ENCODE data around the gene MGMT. TPM values are rescaled to one million over a fixed set of nuclear protein-coding genes. Genes with fewer than 3 reads are reported as not detected.

The MGMT gene
- total and polyA plus RNA-seq, 9 of the 15 experiments (the other 6 are each of a cell fraction or from before 2014, with no cell fraction given) = 0.03 to 0.29 (median 0.11) TPM; not detected in 4

DNA sequence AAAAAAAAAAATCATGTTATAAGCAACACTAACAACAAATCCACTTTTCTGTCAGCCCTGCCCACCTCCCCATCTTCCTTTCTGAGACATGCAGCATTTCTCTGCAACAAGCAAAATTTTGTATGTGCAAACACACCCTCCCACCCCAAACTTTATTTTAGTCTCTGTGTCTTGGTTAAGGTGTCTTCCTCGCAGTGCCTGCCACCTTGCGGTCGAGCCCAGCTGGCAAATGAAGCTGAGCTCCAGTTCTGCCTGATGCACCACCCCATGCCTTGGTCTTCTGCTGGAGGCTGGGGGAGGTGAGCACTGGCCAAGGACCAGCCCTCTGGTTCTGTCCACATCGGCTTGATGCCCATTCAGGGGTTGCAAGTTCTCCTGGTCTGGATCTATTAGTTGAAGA is 206.3 kb downstream of the MGMT start (continued):
- TF ChIP-seq, protein P1, sequence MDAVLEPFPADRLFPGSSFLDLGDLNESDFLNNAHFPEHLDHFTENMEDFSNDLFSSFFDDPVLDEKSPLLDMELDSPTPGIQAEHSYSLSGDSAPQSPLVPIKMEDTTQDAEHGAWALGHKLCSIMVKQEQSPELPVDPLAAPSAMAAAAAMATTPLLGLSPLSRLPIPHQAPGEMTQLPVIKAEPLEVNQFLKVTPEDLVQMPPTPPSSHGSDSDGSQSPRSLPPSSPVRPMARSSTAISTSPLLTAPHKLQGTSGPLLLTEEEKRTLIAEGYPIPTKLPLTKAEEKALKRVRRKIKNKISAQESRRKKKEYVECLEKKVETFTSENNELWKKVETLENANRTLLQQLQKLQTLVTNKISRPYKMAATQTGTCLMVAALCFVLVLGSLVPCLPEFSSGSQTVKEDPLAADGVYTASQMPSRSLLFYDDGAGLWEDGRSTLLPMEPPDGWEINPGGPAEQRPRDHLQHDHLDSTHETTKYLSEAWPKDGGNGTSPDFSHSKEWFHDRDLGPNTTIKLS (IDR thresholded peaks at IDR 0.05; ENCODE audit: borderline replicate concordance, low read depth) = no peak
- TF ChIP-seq NFXL1 (CRISPR knock-in tag; IDR thresholded peaks at IDR 0.05) (no peak), ZNF707 (CRISPR knock-in tag; conservative IDR thresholded peaks at IDR 0.05) (no peak)

GRCh38 chr10:129675027-129675769 is 208.2 kb downstream of the MGMT start:
- no peaks in the 10 kb centered on the region for H3K9me3 ChIP-seq (replicated peaks; ENCODE audit: control insufficient read depth, insufficient read depth, low read depth, low read length)
- BruUV-seq (replicated peaks) = no TSS peak
- no peaks in the 10 kb centered on the region; the same call in 1 of the 2 replicates for H4K20me1 ChIP-seq (replicated peaks; ENCODE audit: control insufficient read depth, insufficient read depth, low read length)
- no peak overlapping the region for H3K4me3 ChIP-seq
- CTCF ChIA-PET (ENCODE audit: low intra/inter-chr PET ratio) = no interaction called here
- TF ChIP-seq ZNF124 (CRISPR knock-in tag; IDR thresholded peaks at IDR 0.05) (no peak), NFXL1 (CRISPR knock-in tag; IDR thresholded peaks at IDR 0.05) (no peak), ZBTB33 (CRISPR knock-in tag; IDR thresholded peaks at IDR 0.05) (no peak), RBM25 (IDR thresholded peaks at IDR 0.05; ENCODE audit: low read depth, low read length, severe bottlenecking) (no peak), KDM2B (CRISPR knock-in tag; IDR thresholded peaks at IDR 0.05) (no peak), E2F3 (CRISPR knock-in tag; IDR thresholded peaks at IDR 0.05) (no peak), JUNB (CRISPR knock-in tag; conservative IDR thresholded peaks at IDR 0.05) (no peak), NFYB (IDR thresholded peaks at IDR 0.05; ENCODE audit: extremely low read depth, insufficient read length) (no peak), MECOM (CRISPR knock-in tag; IDR thresholded peaks at IDR 0.05) (no peak)
- TF ChIP-seq, protein P2, sequence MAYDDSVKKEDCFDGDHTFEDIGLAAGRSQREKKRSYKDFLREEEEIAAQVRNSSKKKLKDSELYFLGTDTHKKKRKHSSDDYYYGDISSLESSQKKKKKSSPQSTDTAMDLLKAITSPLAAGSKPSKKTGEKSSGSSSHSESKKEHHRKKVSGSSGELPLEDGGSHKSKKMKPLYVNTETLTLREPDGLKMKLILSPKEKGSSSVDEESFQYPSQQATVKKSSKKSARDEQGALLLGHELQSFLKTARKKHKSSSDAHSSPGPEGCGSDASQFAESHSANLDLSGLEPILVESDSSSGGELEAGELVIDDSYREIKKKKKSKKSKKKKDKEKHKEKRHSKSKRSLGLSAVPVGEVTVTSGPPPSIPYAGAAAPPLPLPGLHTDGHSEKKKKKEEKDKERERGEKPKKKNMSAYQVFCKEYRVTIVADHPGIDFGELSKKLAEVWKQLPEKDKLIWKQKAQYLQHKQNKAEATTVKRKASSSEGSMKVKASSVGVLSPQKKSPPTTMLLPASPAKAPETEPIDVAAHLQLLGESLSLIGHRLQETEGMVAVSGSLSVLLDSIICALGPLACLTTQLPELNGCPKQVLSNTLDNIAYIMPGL (CRISPR knock-in tag; IDR thresholded peaks at IDR 0.05) = no peak
- no peak overlapping the region for H2AFZ ChIP-seq (ENCODE audit: low read depth, low read length)
- POLR2A ChIA-PET = no interaction called here
- no peak for FAIRE-seq
- no peaks in the 10 kb centered on the region for H3K36me3 ChIP-seq (ENCODE audit: control insufficient read depth, insufficient read depth, low read length)
- H3K9ac ChIP-seq (ENCODE audit: insufficient read depth in 1 of 2, low read depth in 2 of 2, low read length in 2 of 2) = no peak overlapping the region
- no peak for DNase-seq (ENCODE audit: extremely low read depth in 1 of 4, low spot score in 3 of 4)
- intact Hi-C loops (cut with micrococcal nuclease) = no loop called here
- H3K27me3 ChIP-seq (ENCODE audit: control insufficient read depth in 2 of 2, insufficient read depth in 2 of 2, low read length in 2 of 2) = peaks cover 0 to 7% of the 10 kb centered on the region in 2 experiments; a peak in 3 of 5 replicates
- H3K4me2 ChIP-seq (ENCODE audit: insufficient read depth, low read length) = no peak overlapping the region
- H3K27ac ChIP-seq (ENCODE audit: extremely low read depth, low read depth, low read length) = no peak overlapping the region
- no peak for ATAC-seq
- H3K4me1 ChIP-seq (replicated peaks in 1 of 2; ENCODE audit: control insufficient read depth in 2 of 2, insufficient read depth in 2 of 2, low read length in 2 of 2) = no peaks in the 10 kb centered on the region
- no peaks in the 10 kb centered on the region for H3K79me2 ChIP-seq (ENCODE audit: control insufficient read depth, insufficient read depth, low read length)
- 0% methylated on average over 11 of the region's 17 CpGs for WGBS (ENCODE audit: insufficient coverage, low coverage, missing lambda C conversion rate)
- in situ Hi-C loops (cut with MboI) = no loop called here
- H3K9me1 ChIP-seq (ENCODE audit: control insufficient read depth, insufficient read depth, low read length) = no peaks in the 10 kb centered on the region

Measured in K562 (cell line).